CD4-positive, alpha-beta T cell (primary cell): ENCODE results near the gene FBN2. TPM values are rescaled to one million over a fixed set of nuclear protein-coding genes. Genes with fewer than 3 reads are reported as not detected.

Source experiments
- ATAC-seq: fragments of 200-7000 bp; cut with Tn5 transposase; one replicate; pipeline ENCODE4 v1.10.0; 2022; ENCODE audit warnings: mild to moderate bottlenecking; ENCODE audit not compliant: poor library complexity
- CTCF ChIA-PET: fragments of 350-600 bp; sonication (Branson Sonifier 250); formaldehyde crosslinking; loops from one replicate; lab custom pipeline; 2021; ENCODE audit warnings: antibody characterized with exemption, inconsistent platforms; lab: Charles Lee
- POLR2A ChIA-PET: fragments of 350-600 bp; sonication (Branson Sonifier 250); formaldehyde crosslinking; loops from one replicate; lab custom pipeline; 2021; ENCODE audit warnings: antibody characterized with exemption, inconsistent platforms; lab: Charles Lee
- DNase-seq, 14 experiments: peaks; one replicate each; pipeline ENCODE4 v3.0.0-alpha.2; 2013 to 2020; ENCODE audit warnings: mixed read lengths in 2 of 14
- H3K27ac ChIP-seq, 2 donors: one replicate each; pipeline versions ENCODE4 v1.5.1 to v1.7.0; 2013; ENCODE audit warnings: low read length in 2 of 2, low read depth in 1 of 2, mild to moderate bottlenecking in 1 of 2
- H3K27me3 ChIP-seq, 2 experiments: 1 replicate in 1 of 2; 2 replicates in 1 of 2; pipeline versions ENCODE4 v1.6.1 to v1.7.0; 2013; ENCODE audit warnings: low read length in 2 of 2, control low read depth in 1 of 2, mild to moderate bottlenecking in 1 of 2, moderate library complexity in 1 of 2; ENCODE audit not compliant: insufficient read depth in 2 of 2, control insufficient read depth in 1 of 2
- H3K36me3 ChIP-seq: one replicate; pipeline ENCODE4 v1.6.1; 2013; ENCODE audit warnings: low read length, control low read depth; ENCODE audit not compliant: insufficient read depth
- H3K4me1 ChIP-seq: one replicate; pipeline ENCODE4 v1.6.1; 2013; ENCODE audit warnings: low read length, control low read depth; ENCODE audit not compliant: insufficient read depth
- H3K4me3 ChIP-seq: one replicate; pipeline ENCODE4 v1.5.1; 2013; ENCODE audit warnings: mild to moderate bottlenecking, low read length, moderate library complexity
- H3K9me3 ChIP-seq, 2 experiments: 1 replicate in 1 of 2; 2 replicates in 1 of 2; pipeline versions ENCODE4 v1.6.1 to v1.7.0; 2013; ENCODE audit warnings: low read length in 2 of 2, mild to moderate bottlenecking in 2 of 2, control low read depth in 1 of 2, moderate library complexity in 1 of 2; ENCODE audit not compliant: control insufficient read depth in 1 of 2, insufficient read depth in 1 of 2
- H3K27ac Mint-ChIP-seq: one replicate; pipeline ENCODE4 v1.8.0; 2020; ENCODE audit warnings: mixed read lengths
- H3K27me3 Mint-ChIP-seq: one replicate; pipeline ENCODE4 v1.8.0; 2021; ENCODE audit warnings: mixed read lengths
- H3K36me3 Mint-ChIP-seq: one replicate; pipeline ENCODE4 v1.8.0; 2021; ENCODE audit warnings: low read depth, mixed read lengths
- H3K4me1 Mint-ChIP-seq: one replicate; pipeline ENCODE4 v1.8.0; 2021; ENCODE audit warnings: low read depth, mixed read lengths
- H3K4me3 Mint-ChIP-seq: one replicate; pipeline ENCODE4 v1.8.0; 2020; ENCODE audit warnings: mild to moderate bottlenecking, mixed read lengths
- H3K9me3 Mint-ChIP-seq: one replicate; pipeline ENCODE4 v1.8.0; 2020; ENCODE audit warnings: mixed read lengths
- intact Hi-C, 2 experiments: fragments of 100-400 bp; cut with DNase I in 1 of 2; cut with micrococcal nuclease in 1 of 2; formaldehyde crosslinking; loops; one replicate each; pipeline versions ENCODE4 v1.15.1 to v1.9.0; 2023 to 2025; cut with DNase I, micrococcal nuclease
- total RNA-seq, 174 experiments: library from RNA in 2 of 174; stranded (reverse) in 2 of 174; gene quantifications; one replicate each; pipeline ENCODE4 v1.2.3 and lab custom pipeline; 2021 to 2026
- TF ChIP-seq, protein P1 (sequence below): fragments of 200-600 bp; IDR thresholded peaks from one replicate; pipeline ENCODE4 v1.8.0; 2022; ENCODE audit warnings: antibody characterized with exemption, mild to moderate bottlenecking

The FBN2 gene
- total RNA-seq, 2 experiments from 2014 or later: 0.06 TPM; not detected in 1

DNA sequence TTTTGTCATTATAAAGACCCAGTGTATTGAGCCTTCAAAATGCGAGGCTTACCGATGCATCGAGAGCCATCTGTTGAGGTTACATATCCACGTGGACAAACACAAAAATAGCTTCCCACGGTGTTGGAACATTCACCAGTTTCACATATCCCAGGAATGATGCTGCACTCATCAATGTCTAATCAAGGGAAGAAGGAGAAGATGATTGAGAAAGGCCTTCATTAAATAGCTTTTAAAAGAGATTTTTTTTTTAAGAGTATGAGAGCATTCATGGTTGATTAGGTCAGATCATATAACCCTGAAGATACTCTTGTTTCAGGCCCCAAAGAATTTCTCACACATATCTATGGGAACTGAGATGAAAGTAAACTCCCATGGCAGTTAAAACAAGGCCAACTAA lies 129.4 kb downstream of the FBN2 start:
- H3K4me3 ChIP-seq: no peak overlapping the region
- no peaks in the 10 kb centered on the region for H3K36me3 Mint-ChIP-seq
- no peak overlapping the region for H3K4me3 Mint-ChIP-seq
- DNase-seq (no peak), ATAC-seq (no peak)
- POLR2A ChIA-PET: no interaction called here
- peaks cover 0 to 3% of the 10 kb centered on the region in 2 experiments for H3K9me3 ChIP-seq
- no peaks in the 10 kb centered on the region for H3K27me3 Mint-ChIP-seq
- TF ChIP-seq, protein P1, sequence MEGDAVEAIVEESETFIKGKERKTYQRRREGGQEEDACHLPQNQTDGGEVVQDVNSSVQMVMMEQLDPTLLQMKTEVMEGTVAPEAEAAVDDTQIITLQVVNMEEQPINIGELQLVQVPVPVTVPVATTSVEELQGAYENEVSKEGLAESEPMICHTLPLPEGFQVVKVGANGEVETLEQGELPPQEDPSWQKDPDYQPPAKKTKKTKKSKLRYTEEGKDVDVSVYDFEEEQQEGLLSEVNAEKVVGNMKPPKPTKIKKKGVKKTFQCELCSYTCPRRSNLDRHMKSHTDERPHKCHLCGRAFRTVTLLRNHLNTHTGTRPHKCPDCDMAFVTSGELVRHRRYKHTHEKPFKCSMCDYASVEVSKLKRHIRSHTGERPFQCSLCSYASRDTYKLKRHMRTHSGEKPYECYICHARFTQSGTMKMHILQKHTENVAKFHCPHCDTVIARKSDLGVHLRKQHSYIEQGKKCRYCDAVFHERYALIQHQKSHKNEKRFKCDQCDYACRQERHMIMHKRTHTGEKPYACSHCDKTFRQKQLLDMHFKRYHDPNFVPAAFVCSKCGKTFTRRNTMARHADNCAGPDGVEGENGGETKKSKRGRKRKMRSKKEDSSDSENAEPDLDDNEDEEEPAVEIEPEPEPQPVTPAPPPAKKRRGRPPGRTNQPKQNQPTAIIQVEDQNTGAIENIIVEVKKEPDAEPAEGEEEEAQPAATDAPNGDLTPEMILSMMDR: no peak
- no peaks in the 10 kb centered on the region for H3K27me3 ChIP-seq
- no peaks in the 10 kb centered on the region for H3K4me1 ChIP-seq
- CTCF ChIA-PET: interaction anchor here (0.6 kb wide), 1 partner anchor 1013 kb away, joined by 3 read pairs; no protein-coding TSS in a partner anchor
- H3K4me1 Mint-ChIP-seq: no peaks in the 10 kb centered on the region
- H3K9me3 Mint-ChIP-seq: peaks cover 2% of the 10 kb centered on the region
- no peak overlapping the region for H3K27ac ChIP-seq
- no peaks in the 10 kb centered on the region for H3K36me3 ChIP-seq
- H3K27ac Mint-ChIP-seq: no peak overlapping the region
- intact Hi-C loops: no loop called here

DNA sequence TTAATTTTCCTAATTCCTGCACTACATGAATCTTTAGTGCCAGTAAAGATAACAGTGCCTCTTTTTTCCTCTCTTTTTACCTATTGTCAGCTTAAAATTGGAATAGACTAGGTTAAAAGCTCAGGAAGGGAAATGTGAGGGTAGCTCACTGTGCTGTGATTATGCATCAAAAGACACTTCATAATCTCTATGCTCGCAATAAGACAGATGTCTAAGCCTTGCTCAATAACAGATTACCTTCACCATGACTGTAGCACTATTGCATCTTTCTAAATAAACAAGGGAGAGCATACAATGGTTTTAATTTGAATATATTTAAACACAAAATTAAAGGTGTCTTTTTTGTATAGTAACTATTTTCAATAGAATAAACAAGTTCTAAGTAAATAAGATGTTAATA lies 130.1 kb downstream of the FBN2 start:
- DNase-seq (no peak), ATAC-seq (no peak)
- Mint-ChIP-seq H3K4me3 (no peak overlapping the region), H3K27me3 (no peaks in the 10 kb centered on the region), H3K36me3 (no peaks in the 10 kb centered on the region), H3K27ac (no peak overlapping the region), H3K9me3 (no peaks in the 10 kb centered on the region), H3K4me1 (no peaks in the 10 kb centered on the region)
- no peak overlapping the region for H3K27ac ChIP-seq
- no peaks in the 10 kb centered on the region for H3K4me1 ChIP-seq
- TF ChIP-seq, protein P1: no peak
- POLR2A ChIA-PET: no interaction called here
- H3K36me3 ChIP-seq: no peaks in the 10 kb centered on the region
- H3K27me3 ChIP-seq: no peaks in the 10 kb centered on the region
- CTCF ChIA-PET: no interaction called here
- intact Hi-C loops: no loop called here
- H3K4me3 ChIP-seq: no peak overlapping the region
- H3K9me3 ChIP-seq: peaks cover 0 to 3% of the 10 kb centered on the region in 2 experiments

DNA sequence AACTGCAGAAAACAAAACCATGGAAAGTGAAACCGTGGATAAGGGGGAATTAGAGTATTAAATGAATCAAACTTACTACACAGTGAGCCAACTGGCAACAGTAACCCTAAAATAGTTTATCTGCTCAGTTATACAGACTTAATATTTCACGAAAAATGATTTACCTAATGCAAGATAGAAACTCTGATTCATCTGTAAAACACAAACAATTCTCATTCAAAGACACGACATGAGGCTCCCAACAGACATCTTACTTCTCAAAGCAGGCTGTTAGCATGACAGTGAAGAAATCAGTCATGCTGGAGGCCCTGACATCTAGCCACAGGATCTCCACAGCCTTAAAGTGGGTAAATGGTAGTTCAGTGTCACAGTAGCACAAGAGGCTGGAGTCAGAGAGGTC lies 131.2 kb downstream of the FBN2 start:
- Mint-ChIP-seq H3K4me3 (no peak overlapping the region), H3K4me1 (no peaks in the 10 kb centered on the region), H3K9me3 (no peaks in the 10 kb centered on the region), H3K27me3 (no peaks in the 10 kb centered on the region), H3K27ac (no peak overlapping the region), H3K36me3 (no peaks in the 10 kb centered on the region)
- no peak for ATAC-seq
- Histone ChIP-seq H3K4me3 (no peak overlapping the region), H3K27me3 (no peaks in the 10 kb centered on the region), H3K36me3 (no peaks in the 10 kb centered on the region), H3K27ac (no peak overlapping the region), H3K9me3 (peaks cover 0 to 3% of the 10 kb centered on the region in 2 experiments), H3K4me1 (no peaks in the 10 kb centered on the region)
- intact Hi-C loops: no loop called here
- TF ChIP-seq, protein P1: no peak
- CTCF ChIA-PET: no interaction called here
- POLR2A ChIA-PET: no interaction called here
- DNase-seq: no peak
